PC-3 (cell line): ENCODE results near the gene RASAL1. TPM values are rescaled to one million over a fixed set of nuclear protein-coding genes. Genes with fewer than 3 reads are reported as not detected.

Experiments
- ATAC-seq: fragments of 200-7000 bp; cut with Tn5 transposase; 2 replicates; pipeline ENCODE4 v1.9.1; 2020; ENCODE audit warnings: mild to moderate bottlenecking, moderate library complexity
- BruUV-seq: library from RNA; stranded (reverse); fragments of 400-500 nt; replicated peaks from 2 replicates; lab custom pipeline; 2021; lab: Mats Ljungman, UMichigan
- CTCF ChIA-PET: fragments of 300-600 bp; sonication (Branson Sonifier 250); formaldehyde crosslinking; loops from one replicate; lab custom pipeline; 2022; ENCODE audit warnings: antibody characterized with exemption; lab: Charles Lee
- POLR2A ChIA-PET: fragments of 300-600 bp; sonication (Branson Sonifier 250); formaldehyde crosslinking; loops from one replicate; lab custom pipeline; 2022; ENCODE audit warnings: antibody characterized with exemption; ENCODE audit not compliant: unreplicated experiment; lab: Charles Lee
- DNase-seq: peaks from one replicate; pipeline ENCODE4 v3.0.0-alpha.2; 2015
- H2AFZ ChIP-seq: fragments of 300-600 bp; sonication (generic); 2 replicates; pipeline ENCODE4 v1.6.0; 2016; ENCODE audit warnings: antibody characterized with exemption, low read length
- H3F3A ChIP-seq: fragments of 300-600 bp; sonication (generic); one replicate; pipeline ENCODE4 v1.6.0; 2017; ENCODE audit warnings: antibody characterized with exemption, low read length, control low read depth, mild to moderate bottlenecking; ENCODE audit not compliant: unreplicated experiment
- H3K27ac ChIP-seq: fragments of 300-600 bp; sonication (generic); 2 replicates; pipeline ENCODE4 v1.5.1; 2016; ENCODE audit warnings: mild to moderate bottlenecking, low read length
- H3K27me3 ChIP-seq: fragments of 300-600 bp; sonication (generic); 2 replicates; pipeline ENCODE4 v1.6.1; 2016; ENCODE audit warnings: low read length, mixed read lengths
- H3K36me3 ChIP-seq: fragments of 300-600 bp; sonication (generic); 2 replicates; pipeline ENCODE4 v1.6.1; 2016; ENCODE audit warnings: low read depth, mixed run types, low read length, mixed read lengths
- H3K4me1 ChIP-seq: fragments of 300-600 bp; sonication (generic); 2 replicates; pipeline ENCODE4 v1.5.1; 2016; ENCODE audit warnings: low read length; ENCODE audit not compliant: insufficient read depth
- H3K4me2 ChIP-seq: fragments of 300-600 bp; sonication (generic); 2 replicates; pipeline ENCODE4 v1.6.0; 2016; ENCODE audit warnings: low read length
- H3K4me3 ChIP-seq: fragments of 300-600 bp; sonication (generic); 2 replicates; pipeline ENCODE4 v1.5.1; 2016; ENCODE audit warnings: mild to moderate bottlenecking, low read length, mixed read lengths
- H3K79me2 ChIP-seq: fragments of 300-600 bp; sonication (generic); 2 replicates; pipeline ENCODE4 v1.6.1; 2017; ENCODE audit warnings: low read length, mixed read lengths
- H3K9ac ChIP-seq: fragments of 300-600 bp; sonication (generic); 2 replicates; pipeline ENCODE4 v1.6.0; 2016; ENCODE audit warnings: mild to moderate bottlenecking, low read length
- H3K9me2 ChIP-seq: fragments of 300-600 bp; sonication (generic); replicated peaks from 2 replicates; pipeline ENCODE4 v1.6.1; 2016; ENCODE audit warnings: mixed run types, low read length, mixed read lengths
- H3K9me3 ChIP-seq: fragments of 300-600 bp; sonication (generic); 2 replicates; pipeline ENCODE4 v1.6.1; 2016; ENCODE audit warnings: low read length, mixed read lengths
- H4K20me1 ChIP-seq: fragments of 300-600 bp; sonication (generic); 2 replicates; pipeline ENCODE4 v1.6.1; 2016; ENCODE audit warnings: low read length, mixed read lengths
- EZH2 ChIP-seq: fragments of 300-600 bp; sonication (generic); IDR thresholded peaks from one replicate; pipeline ENCODE4 v1.6.1; 2017; ENCODE audit warnings: antibody characterized with exemption, mild to moderate bottlenecking, low read length; ENCODE audit not compliant: unreplicated experiment
- EZH2phosphoT487 ChIP-seq: fragments of 300-600 bp; sonication (generic); IDR thresholded peaks from 2 replicates; pipeline ENCODE4 v1.6.1; 2018; ENCODE audit warnings: mild to moderate bottlenecking, antibody characterized with exemption, low read length, borderline replicate concordance
- intact Hi-C: fragments of 100-400 bp; cut with micrococcal nuclease; formaldehyde crosslinking; loops from 2 replicates; pipeline ENCODE4 v1.9.0; 2023
- total RNA-seq: library from RNA; depleted of rRNA; stranded (reverse); fragments of >200 nt; gene quantifications from 2 replicates; pipeline ENCODE4 v1.2.3, GENCODE V29; 2014
- TF ChIP-seq, protein P1 (sequence below): fragments of 300-600 bp; sonication (generic); conservative IDR thresholded peaks from 2 replicates; pipeline ENCODE4 v1.5.1; 2017; ENCODE audit warnings: antibody characterized with exemption, low read depth, mild to moderate bottlenecking, low read length

The RASAL1 gene
- total RNA-seq, 1 experiment from 2014 or later, result 0.66 TPM

DNA sequence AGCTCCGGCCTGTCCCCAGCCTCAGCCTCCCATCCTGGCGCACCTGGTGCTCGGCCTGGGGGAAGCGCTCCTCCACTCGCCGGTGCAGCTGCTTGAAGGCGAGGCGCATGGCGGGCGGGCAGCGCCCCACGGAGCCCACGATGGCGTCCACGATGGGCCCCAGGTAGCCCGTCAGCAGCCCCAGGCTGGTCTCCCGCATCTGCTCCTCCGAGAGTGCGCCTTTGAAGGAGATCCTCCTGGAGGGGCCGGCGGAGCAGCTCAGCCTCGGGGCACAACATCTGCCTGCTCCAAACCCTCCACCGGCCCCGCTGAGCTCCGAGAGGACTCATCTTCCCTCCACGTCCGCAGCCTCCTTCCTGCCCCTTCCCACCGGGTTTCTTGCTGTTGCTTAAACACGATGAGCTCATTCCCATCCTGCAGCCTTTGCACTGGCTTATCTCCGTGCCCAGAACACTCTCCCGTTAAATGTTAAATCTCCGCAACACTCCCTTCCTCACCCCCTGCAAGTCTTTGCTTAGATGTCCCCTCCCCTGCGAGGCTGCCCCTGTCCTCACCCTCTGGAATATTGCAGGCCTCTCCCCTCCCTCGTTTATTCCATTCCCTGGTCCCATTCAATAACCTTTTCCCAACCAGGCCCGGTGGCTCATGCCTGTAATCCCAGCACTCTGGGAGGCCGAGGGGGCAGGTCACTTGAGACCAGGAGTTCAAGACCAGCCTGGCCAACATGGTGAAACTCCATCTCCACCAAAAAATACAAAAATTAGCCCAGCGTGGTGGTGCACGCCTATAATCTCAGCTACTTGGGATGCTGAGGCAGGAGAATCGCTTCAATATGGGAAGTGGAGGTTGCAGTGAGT is 23.3 kb downstream of the RASAL1 start:
- Histone ChIP-seq H3K9me2 (no peaks in the 10 kb centered on the region), H3K9ac (no peak overlapping the region), H3K36me3 (no peaks in the 10 kb centered on the region), H2AFZ (no peak overlapping the region), H3F3A (no peaks in the 10 kb centered on the region), H3K27ac (no peak overlapping the region), H3K9me3 (no peaks in the 10 kb centered on the region), H3K4me2 (no peak overlapping the region), H4K20me1 (no peaks in the 10 kb centered on the region), H3K4me3 (no peak overlapping the region), H3K4me1 (no peaks in the 10 kb centered on the region), H3K79me2 (no peaks in the 10 kb centered on the region), H3K27me3 (no peaks in the 10 kb centered on the region)
- TF ChIP-seq, protein P1, sequence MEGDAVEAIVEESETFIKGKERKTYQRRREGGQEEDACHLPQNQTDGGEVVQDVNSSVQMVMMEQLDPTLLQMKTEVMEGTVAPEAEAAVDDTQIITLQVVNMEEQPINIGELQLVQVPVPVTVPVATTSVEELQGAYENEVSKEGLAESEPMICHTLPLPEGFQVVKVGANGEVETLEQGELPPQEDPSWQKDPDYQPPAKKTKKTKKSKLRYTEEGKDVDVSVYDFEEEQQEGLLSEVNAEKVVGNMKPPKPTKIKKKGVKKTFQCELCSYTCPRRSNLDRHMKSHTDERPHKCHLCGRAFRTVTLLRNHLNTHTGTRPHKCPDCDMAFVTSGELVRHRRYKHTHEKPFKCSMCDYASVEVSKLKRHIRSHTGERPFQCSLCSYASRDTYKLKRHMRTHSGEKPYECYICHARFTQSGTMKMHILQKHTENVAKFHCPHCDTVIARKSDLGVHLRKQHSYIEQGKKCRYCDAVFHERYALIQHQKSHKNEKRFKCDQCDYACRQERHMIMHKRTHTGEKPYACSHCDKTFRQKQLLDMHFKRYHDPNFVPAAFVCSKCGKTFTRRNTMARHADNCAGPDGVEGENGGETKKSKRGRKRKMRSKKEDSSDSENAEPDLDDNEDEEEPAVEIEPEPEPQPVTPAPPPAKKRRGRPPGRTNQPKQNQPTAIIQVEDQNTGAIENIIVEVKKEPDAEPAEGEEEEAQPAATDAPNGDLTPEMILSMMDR, result no peak
- no peak for TF ChIP-seq EZH2phosphoT487
- TF ChIP-seq EZH2, result no peak
- ChIA-PET CTCF (no interaction called here), POLR2A (no interaction called here)
- no peak for ATAC-seq
- BruUV-seq, result no TSS peak
- no peak for DNase-seq
- intact Hi-C loops, result no loop called here

DNA sequence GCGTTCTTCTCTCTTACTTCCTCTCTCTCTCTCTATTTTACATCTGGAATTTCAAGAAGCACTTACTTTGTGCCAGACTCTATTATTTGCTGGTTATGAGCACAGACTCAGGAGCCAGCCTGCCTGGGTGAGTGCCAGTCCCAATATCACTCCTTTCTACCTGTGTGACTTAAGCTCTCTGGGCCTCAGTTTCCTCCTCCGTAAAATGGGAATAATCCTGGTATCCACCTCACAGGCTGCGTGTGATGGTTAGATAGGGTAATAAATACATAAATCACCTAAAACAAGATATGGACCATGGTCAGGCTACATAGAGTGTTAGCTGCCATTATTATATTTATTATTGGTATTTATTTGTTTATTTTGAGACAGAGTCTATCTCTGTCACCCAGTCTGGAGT is 24.3 kb downstream of the RASAL1 start:
- intact Hi-C loops, result no loop called here
- Histone ChIP-seq H4K20me1 (no peaks in the 10 kb centered on the region), H3K4me1 (no peaks in the 10 kb centered on the region), H2AFZ (no peak overlapping the region), H3K79me2 (no peaks in the 10 kb centered on the region), H3K9me2 (no peaks in the 10 kb centered on the region), H3F3A (no peaks in the 10 kb centered on the region), H3K27ac (no peak overlapping the region), H3K9me3 (no peaks in the 10 kb centered on the region), H3K9ac (no peak overlapping the region), H3K4me2 (no peak overlapping the region), H3K4me3 (no peak overlapping the region), H3K36me3 (no peaks in the 10 kb centered on the region), H3K27me3 (no peaks in the 10 kb centered on the region)
- ATAC-seq, result no peak
- ChIA-PET POLR2A (no interaction called here), CTCF (no interaction called here)
- no peak for TF ChIP-seq EZH2
- TF ChIP-seq, protein P1, result no peak
- TF ChIP-seq EZH2phosphoT487, result no peak
- DNase-seq, result no peak
- BruUV-seq, result no TSS peak

DNA sequence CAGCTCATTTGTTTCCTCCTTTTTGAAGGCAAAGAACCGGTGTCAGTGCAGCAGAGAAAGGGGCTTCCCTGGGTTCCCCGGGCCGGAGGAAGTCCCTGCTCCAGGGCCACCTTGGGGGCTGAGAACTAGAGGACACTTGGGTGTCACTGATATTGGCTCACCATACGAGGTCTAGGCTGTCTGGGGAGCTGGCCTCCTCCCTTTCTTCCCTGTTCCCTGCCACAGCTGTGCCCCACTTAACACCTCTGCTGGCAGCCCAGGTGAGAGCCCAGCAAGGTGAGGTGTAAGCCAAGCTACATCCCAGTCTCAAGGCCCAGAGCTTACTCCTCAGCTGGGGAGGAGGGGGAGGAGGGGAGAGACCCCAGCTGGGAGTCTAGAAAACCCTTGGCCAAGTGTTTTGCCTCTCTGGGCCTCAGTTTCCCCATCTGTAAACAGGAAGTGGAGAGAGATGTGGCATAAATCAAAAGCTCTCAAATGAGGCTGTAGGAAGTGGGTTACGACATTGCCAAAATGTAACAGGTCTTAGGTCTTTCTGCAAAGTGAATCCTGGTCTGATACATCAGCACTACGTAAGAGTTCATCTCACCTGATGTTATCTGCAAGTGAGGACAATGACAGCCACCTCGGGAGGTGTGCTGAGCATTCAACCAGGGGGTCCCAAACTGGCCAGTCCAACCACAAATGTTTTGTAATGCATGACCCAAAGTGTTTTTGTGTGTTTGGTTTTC is 25.5 kb downstream of the RASAL1 start:
- no peaks in the 10 kb centered on the region for H3K27me3 ChIP-seq
- H3K4me3 ChIP-seq, result no peak overlapping the region
- BruUV-seq, result no TSS peak
- DNase-seq (no peak), ATAC-seq (no peak)
- TF ChIP-seq EZH2phosphoT487 (no peak), EZH2 (no peak)
- TF ChIP-seq, protein P1, result no peak
- H3F3A ChIP-seq, result no peaks in the 10 kb centered on the region
- no peaks in the 10 kb centered on the region for H3K79me2 ChIP-seq
- POLR2A ChIA-PET, result no interaction called here
- H3K36me3 ChIP-seq, result no peaks in the 10 kb centered on the region
- CTCF ChIA-PET, result no interaction called here
- H3K9ac ChIP-seq, result no peak overlapping the region
- no peak overlapping the region for H3K27ac ChIP-seq
- intact Hi-C loops, result no loop called here
- no peak overlapping the region for H3K4me2 ChIP-seq
- H3K9me3 ChIP-seq, result no peaks in the 10 kb centered on the region
- no peaks in the 10 kb centered on the region for H4K20me1 ChIP-seq
- H3K4me1 ChIP-seq, result no peaks in the 10 kb centered on the region
- H2AFZ ChIP-seq, result no peak overlapping the region
- H3K9me2 ChIP-seq, result no peaks in the 10 kb centered on the region
